ENCODE measurements around the gene SPIN1. TPM values are rescaled to one million over a fixed set of nuclear protein-coding genes. Genes with fewer than 3 reads are reported as not detected.

The SPIN1 gene
- total RNA-seq, 1 experiment from 2014 or later: 76.9 TPM

DNA sequence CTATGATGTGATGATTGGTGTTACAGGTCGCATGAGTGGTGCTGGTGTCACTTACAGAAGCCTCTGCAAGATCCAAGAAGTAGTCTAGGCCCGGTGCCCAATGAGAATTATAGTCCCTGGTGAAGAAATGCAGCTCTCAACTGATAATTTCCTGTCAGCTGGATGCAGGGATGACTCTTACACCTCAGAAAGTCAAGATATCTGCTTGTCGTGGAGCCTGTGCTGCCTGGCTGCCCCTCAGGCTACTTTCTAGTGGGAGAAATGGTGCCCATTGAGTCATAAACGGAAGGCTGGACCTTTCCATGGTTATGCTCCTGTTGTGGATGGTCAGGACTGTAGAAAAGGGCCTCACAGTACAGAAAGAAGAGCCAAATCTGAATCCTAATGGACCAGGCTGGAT is 99.9 kb downstream of the SPIN1 start:
- no peaks in the 10 kb centered on the region for H3K27me3 ChIP-seq (ENCODE audit: control insufficient read depth, insufficient read depth, low read length)
- no peaks in the 10 kb centered on the region for H3K9me3 ChIP-seq (ENCODE audit: control insufficient read depth, insufficient read depth, low read depth, low read length)
- ATAC-seq (no peak), DNase-seq (ENCODE audit: low read depth, low spot score) (no peak)
- no peak overlapping the region for H3K27ac ChIP-seq (ENCODE audit: low read length)
- H3K4me3 ChIP-seq (ENCODE audit: low read depth in 2 of 2, low read length in 2 of 2): no peak overlapping the region
- POLR2A ChIA-PET: no interaction called here
- no TSS peak for BruUV-seq (replicated peaks)
- intact Hi-C loops (cut with micrococcal nuclease; ENCODE audit: unreplicated experiment) (no loop called here), in situ Hi-C loops (cut with HindIII; ENCODE audit: low pct_unique_long_range_greater_than_20kb, low sequenced_read_pairs) (no loop called here)
- TF ChIP-seq, protein P1, sequence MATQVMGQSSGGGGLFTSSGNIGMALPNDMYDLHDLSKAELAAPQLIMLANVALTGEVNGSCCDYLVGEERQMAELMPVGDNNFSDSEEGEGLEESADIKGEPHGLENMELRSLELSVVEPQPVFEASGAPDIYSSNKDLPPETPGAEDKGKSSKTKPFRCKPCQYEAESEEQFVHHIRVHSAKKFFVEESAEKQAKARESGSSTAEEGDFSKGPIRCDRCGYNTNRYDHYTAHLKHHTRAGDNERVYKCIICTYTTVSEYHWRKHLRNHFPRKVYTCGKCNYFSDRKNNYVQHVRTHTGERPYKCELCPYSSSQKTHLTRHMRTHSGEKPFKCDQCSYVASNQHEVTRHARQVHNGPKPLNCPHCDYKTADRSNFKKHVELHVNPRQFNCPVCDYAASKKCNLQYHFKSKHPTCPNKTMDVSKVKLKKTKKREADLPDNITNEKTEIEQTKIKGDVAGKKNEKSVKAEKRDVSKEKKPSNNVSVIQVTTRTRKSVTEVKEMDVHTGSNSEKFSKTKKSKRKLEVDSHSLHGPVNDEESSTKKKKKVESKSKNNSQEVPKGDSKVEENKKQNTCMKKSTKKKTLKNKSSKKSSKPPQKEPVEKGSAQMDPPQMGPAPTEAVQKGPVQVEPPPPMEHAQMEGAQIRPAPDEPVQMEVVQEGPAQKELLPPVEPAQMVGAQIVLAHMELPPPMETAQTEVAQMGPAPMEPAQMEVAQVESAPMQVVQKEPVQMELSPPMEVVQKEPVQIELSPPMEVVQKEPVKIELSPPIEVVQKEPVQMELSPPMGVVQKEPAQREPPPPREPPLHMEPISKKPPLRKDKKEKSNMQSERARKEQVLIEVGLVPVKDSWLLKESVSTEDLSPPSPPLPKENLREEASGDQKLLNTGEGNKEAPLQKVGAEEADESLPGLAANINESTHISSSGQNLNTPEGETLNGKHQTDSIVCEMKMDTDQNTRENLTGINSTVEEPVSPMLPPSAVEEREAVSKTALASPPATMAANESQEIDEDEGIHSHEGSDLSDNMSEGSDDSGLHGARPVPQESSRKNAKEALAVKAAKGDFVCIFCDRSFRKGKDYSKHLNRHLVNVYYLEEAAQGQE (IDR thresholded peaks at IDR 0.05; ENCODE audit: insufficient read depth in 1 of 2, low read depth in 2 of 2, low read length in 1 of 2): no peak
- TF ChIP-seq POLR2AphosphoS5 (IDR thresholded peaks at IDR 0.05; ENCODE audit: low read depth, low read length): no peak
- no peak for TF ChIP-seq SIN3A (IDR thresholded peaks at IDR 0.05; ENCODE audit: borderline replicate concordance, insufficient read depth, low read depth, low read length)
- TF ChIP-seq, protein P2, sequence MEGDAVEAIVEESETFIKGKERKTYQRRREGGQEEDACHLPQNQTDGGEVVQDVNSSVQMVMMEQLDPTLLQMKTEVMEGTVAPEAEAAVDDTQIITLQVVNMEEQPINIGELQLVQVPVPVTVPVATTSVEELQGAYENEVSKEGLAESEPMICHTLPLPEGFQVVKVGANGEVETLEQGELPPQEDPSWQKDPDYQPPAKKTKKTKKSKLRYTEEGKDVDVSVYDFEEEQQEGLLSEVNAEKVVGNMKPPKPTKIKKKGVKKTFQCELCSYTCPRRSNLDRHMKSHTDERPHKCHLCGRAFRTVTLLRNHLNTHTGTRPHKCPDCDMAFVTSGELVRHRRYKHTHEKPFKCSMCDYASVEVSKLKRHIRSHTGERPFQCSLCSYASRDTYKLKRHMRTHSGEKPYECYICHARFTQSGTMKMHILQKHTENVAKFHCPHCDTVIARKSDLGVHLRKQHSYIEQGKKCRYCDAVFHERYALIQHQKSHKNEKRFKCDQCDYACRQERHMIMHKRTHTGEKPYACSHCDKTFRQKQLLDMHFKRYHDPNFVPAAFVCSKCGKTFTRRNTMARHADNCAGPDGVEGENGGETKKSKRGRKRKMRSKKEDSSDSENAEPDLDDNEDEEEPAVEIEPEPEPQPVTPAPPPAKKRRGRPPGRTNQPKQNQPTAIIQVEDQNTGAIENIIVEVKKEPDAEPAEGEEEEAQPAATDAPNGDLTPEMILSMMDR (IDR thresholded peaks at IDR 0.05): no peak
- no peak for TF ChIP-seq TCF7L2 (IDR thresholded peaks at IDR 0.05; ENCODE audit: low read depth, low read length)
- no peaks in the 10 kb centered on the region for H3K36me3 ChIP-seq (ENCODE audit: control insufficient read depth, insufficient read depth, low read length)
- H3K4me1 ChIP-seq (ENCODE audit: control insufficient read depth, insufficient read depth, low read length): no peaks in the 10 kb centered on the region
- CTCF ChIA-PET: no interaction called here

DNA sequence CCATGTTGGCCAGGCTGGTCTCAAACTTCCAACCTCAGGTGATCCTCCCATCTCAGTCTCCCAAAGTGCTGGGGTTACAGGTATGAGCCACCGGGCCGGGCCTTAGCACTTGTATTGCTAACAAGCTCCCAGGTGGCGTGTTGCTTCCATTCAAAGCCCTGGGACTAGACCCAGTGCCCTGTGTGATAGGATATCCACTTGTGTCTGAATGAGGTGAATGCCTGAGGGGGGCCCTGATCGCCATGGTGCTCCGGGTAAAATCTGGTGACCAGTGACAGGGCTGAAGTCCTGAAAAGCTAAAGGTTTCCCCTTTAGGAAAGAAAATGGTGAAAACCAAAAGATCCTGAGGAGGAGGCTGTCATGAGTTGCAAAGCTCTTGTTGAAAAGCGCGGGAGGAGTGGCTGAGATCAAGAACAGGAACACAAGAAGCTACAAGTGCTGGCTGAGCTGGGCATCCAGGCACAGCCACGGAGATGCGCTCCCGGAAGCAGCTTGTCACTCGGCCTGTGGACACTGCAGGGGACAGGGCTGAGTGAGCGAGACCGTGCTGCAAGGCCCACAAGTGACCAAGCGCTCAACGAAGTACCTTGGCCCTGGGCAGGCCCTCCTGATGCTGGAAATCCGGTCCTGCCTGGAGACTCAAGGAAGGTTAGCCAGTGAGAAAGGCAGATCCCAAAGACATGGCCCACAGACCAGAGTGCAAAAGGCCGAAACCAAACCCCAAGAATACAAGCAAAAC is 106.9 kb downstream of the SPIN1 start:
- H3K27me3 ChIP-seq (ENCODE audit: control insufficient read depth, insufficient read depth, low read length): no peaks in the 10 kb centered on the region
- H3K36me3 ChIP-seq (ENCODE audit: control insufficient read depth, insufficient read depth, low read length): no peaks in the 10 kb centered on the region
- ChIA-PET CTCF (no interaction called here), POLR2A (no interaction called here)
- H3K9me3 ChIP-seq (ENCODE audit: control insufficient read depth, insufficient read depth, low read depth, low read length): no peaks in the 10 kb centered on the region
- H3K4me1 ChIP-seq (ENCODE audit: control insufficient read depth, insufficient read depth, low read length): no peaks in the 10 kb centered on the region
- DNase-seq (ENCODE audit: low read depth, low spot score) (no peak), ATAC-seq (no peak)
- no peak overlapping the region for H3K27ac ChIP-seq (ENCODE audit: low read length)
- no TSS peak for BruUV-seq (replicated peaks)
- no peak overlapping the region for H3K4me3 ChIP-seq (ENCODE audit: low read depth in 2 of 2, low read length in 2 of 2)
- no peak for TF ChIP-seq SIN3A (IDR thresholded peaks at IDR 0.05; ENCODE audit: borderline replicate concordance, insufficient read depth, low read depth, low read length)
- TF ChIP-seq, protein P2 (IDR thresholded peaks at IDR 0.05): no peak
- TF ChIP-seq, protein P1 (IDR thresholded peaks at IDR 0.05; ENCODE audit: insufficient read depth in 1 of 2, low read depth in 2 of 2, low read length in 1 of 2): no peak
- TF ChIP-seq POLR2AphosphoS5 (IDR thresholded peaks at IDR 0.05; ENCODE audit: low read depth, low read length): no peak
- no peak for TF ChIP-seq TCF7L2 (IDR thresholded peaks at IDR 0.05; ENCODE audit: low read depth, low read length)
- in situ Hi-C loops (cut with HindIII; ENCODE audit: low pct_unique_long_range_greater_than_20kb, low sequenced_read_pairs) (no loop called here), intact Hi-C loops (cut with micrococcal nuclease; ENCODE audit: unreplicated experiment) (no loop called here)
